GM12891 (cell line): ENCODE data around the gene DOC2B.
"Not testable (repeated sequence)": the region's sequence is repeated elsewhere in the genome, so short reads cannot be mapped to it uniquely, and the experiment has no call there.

Source experiments
- DNase-seq: peaks from one replicate; pipeline ENCODE4 v3.0.0; 2011; ENCODE audit warnings: low spot score; ENCODE audit not compliant: insufficient read length
- FAIRE-seq: peaks from 2 replicates; lab custom pipeline; 2011; peaks lifted over from hg19 to GRCh38; lab: Jason Lieb, UNC
- PAX5 ChIP-seq: IDR thresholded peaks from 2 replicates; pipeline ENCODE4 v1.6.1; 2011; ENCODE audit warnings: low read length, moderate library complexity, mild to moderate bottlenecking; ENCODE audit not compliant: insufficient read depth, severe bottlenecking
- POLR2A ChIP-seq: IDR thresholded peaks from 2 replicates; pipeline ENCODE4 v1.6.1; 2011; ENCODE audit warnings: low read depth, low read length, control low read depth
- POLR2AphosphoS5 ChIP-seq: IDR thresholded peaks from 2 replicates; pipeline ENCODE4 v1.6.1; 2011; ENCODE audit warnings: low read depth, low read length, control low read depth
- POU2F2 ChIP-seq: IDR thresholded peaks from 2 replicates; pipeline ENCODE4 v1.6.1; 2011; ENCODE audit warnings: low read depth, mild to moderate bottlenecking, control low read depth, low read length, moderate library complexity
- SPI1 ChIP-seq: IDR thresholded peaks from 2 replicates; pipeline ENCODE4 v1.6.1; 2011; ENCODE audit warnings: low read depth, low read length, control low read depth
- TAF1 ChIP-seq: IDR thresholded peaks from 2 replicates; pipeline ENCODE4 v1.6.1; 2011; ENCODE audit warnings: low read depth, low read length, control low read depth

Gene DOC2B

DNA sequence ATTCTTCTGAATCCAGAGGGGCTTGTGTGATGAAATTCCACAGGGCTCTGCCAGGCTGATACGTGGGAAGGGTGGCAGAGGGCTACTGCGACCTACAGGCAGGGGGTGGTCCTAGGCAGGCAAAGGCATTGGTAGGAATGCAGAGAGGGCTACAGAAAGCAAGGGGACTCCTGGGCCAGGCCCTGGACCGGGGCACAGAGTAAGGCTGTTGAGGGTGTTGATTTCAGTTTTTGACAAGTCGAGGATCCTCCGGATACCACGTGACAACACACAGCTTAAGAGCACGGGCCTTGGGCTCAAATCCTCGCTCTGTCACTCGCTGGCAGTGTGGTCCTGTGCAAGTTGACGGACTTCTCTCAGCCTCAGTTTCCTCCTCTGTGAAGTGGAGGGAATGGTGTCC lies 19.1 kb upstream of the DOC2B start:
- no peak for TF ChIP-seq POLR2AphosphoS5
- FAIRE-seq = no peak
- DNase-seq = no peak

DNA sequence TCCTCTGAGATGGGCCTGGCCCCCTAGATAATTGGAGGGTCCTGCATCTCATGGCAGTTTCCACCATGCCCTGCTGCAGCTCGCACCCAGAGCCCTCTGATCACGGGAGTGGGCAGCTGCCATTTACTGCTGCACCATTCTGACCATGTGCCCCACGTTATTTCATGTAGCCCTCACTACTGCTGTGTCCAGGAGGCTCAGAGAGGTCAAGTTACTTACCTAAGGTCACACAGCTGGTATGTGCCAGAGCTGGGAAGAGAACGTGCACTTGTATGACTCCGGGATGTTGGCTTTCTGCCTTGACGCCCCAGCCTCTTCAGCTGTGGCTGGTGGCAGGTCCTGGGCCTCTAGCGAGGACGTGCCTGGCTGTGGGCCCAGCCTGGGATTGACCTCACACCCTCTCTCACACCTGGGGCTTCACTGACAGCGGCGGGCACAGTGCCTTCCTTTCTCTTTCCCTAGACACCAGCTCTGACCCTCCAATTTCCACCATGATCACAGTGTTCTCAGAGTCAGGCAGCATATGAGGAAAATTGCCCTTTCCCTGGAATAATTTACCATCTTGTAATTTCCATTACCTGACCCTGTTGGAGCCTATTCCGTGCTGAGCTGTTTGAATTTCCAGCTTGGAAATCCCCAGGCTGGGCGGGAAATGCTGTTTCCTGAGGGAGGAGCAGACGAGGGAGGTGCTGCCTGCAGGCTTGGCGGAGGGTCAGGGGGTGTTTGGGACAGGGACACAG lies 18.5 kb upstream of the DOC2B start:
- TF ChIP-seq TAF1 (no peak), SPI1 (no peak)
- no peak for FAIRE-seq
- DNase-seq = no peak

DNA sequence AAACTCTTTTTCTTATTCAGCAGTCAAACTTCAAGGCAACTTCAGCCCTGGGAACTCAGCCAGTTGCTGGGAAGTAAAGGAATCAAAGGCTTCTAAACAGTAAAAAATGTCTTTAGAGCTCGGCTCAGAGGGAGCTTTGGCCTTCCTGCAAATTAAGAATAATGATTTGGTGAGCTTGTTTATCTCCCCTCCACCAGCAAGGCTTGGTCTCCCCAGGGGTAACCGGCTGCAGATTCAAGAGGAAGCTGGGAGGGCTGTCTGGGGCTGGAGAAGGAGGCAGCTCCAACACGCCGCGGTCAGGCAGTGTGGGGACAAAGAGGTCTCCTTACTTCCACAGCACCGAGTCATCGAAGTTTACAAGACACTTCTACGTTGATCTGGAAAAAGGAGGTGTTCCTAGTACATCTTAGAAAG lies 17.7 kb upstream of the DOC2B start:
- TF ChIP-seq POLR2A = no peak
- TF ChIP-seq TAF1 = no peak
- TF ChIP-seq SPI1 = no peak
- no peak for TF ChIP-seq PAX5
- TF ChIP-seq POLR2AphosphoS5 = no peak
- TF ChIP-seq POU2F2 = no peak
- DNase-seq (no peak), FAIRE-seq (no peak)

DNA sequence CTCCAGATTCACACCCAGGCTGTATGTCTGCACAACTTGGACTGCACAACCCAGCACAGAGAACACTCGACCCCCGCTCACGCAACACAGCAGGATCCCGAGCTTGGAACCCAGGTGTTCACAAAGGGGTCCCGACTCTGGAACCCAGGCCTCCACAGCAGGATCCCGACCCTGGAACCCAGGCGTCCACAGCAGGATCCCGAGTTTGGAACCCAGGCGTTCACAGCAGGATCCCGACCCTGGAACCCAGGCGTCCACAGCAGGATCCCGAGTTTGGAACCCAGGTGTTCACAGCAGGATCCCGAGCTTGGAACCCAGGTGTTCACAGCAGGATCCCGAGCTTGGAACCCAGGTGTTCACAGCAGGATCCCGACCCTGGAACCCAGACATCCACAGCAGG lies 16.8 kb upstream of the DOC2B start:
- DNase-seq = not testable (repeated sequence)
- FAIRE-seq = peak; percentile 64

DNA sequence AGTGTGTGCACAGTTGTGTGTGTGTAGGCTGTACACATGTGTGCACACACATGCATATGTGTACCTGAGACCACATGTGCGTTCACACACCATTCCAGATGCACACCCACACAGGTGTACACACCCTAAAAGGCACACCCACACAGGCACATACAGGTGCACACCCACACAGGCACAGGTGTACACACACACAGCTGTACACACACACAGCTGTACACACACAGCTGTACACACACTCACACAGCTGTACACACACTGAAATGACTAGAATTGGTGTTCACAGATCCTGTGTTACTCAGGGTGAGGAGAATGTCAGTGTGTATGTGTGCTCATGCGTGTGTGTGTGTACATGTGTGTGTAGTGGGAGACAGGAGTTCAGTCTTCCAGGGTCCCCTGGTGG lies 15.9 kb upstream of the DOC2B start:
- FAIRE-seq (no peak), DNase-seq (no peak)
- TF ChIP-seq PAX5 = no peak
- no peak for TF ChIP-seq POU2F2
- TF ChIP-seq SPI1 = no peak
- TF ChIP-seq POLR2A = no peak

DNA sequence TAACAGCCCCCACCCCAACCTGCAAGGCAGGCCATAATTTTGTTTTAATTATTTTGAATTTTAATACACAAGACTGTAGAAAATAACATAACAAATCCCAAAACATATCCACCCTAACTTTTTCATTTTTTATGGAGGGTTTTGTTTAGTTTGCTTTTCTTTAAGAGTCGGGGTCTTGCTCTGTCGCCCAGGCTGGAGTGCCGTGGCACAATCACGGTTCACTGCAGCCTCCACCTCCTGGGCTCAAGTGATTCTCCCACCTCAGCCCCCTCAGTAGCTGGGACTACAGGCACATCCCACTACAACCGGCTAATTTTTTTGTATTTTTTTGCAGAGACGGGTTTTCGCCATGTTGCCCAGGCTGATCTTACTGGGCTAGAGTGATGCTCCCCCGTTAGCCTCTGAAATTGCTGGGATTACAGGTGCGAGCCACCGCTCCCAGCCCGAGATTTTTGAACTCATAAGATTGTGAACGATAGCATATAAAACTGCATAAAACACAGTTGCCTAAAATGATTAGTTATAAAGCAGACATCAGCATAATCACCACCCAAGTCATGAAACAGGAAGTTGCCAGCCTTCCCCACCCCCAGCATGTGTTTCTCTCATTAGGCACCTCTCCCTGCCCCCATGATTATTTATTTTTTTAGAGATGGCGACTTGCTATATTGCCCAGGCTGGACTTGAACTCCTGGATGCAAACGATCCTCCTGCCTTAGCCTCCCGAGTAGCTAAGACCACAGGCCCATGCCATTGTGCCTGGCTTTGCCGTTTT lies 13.6 kb upstream of the DOC2B start:
- FAIRE-seq (no peak), DNase-seq (no peak)
- TF ChIP-seq PAX5 (no peak), POU2F2 (no peak), POLR2AphosphoS5 (no peak), TAF1 (no peak), POLR2A (no peak), SPI1 (no peak)

DNA sequence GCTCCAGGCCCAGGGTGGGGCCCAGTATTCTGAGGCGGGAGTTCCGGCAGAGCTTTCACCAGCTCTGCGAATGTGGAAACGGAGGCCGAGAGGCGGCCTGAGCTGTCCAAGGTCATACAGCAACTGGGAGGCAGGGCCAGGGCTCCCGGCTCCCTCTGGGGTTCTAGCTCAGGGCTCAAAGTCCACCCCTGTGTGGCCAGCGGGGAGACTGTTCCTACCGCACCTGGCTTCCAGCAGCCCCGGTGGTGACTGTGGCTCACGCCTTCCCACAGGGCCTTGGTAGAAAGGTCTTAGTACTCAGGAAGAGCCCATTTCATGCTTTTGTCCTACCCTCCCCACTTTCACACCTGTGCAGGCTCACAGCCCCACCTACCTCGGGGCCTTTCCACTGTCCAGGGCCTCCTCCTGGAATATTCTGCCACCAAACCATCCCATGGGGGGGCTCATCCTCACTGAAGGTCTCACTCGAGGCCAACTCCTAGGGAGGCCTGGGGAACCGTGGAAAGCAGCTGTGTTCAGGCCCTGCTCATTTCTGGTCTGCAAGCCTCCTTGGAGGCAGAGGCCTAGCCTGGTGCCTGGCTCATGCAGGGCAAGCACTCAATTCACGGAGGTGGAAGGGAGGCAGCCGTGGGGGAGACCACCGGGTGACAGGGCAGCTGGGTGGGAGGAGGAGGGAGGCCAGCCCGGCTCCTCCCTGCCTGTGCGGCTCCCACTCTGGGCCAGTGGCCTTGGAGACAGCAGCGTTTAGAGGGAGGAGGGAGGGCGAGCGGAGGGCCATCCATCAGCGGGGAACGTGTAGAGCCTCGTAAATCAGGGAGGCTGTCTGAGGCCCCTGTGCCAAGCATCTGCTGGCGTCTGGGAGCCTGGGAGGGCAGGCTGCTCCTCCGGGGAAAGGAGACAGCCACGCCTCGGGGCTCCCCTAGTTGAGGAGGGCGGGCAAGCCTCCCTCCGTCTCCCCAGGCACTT lies 12.7 kb upstream of the DOC2B start:
- FAIRE-seq (no peak), DNase-seq (no peak)
- TF ChIP-seq PAX5 = no peak
- TF ChIP-seq POLR2AphosphoS5 = no peak
- TF ChIP-seq SPI1 = no peak
- no peak for TF ChIP-seq POLR2A
- no peak for TF ChIP-seq POU2F2
- no peak for TF ChIP-seq TAF1

DNA sequence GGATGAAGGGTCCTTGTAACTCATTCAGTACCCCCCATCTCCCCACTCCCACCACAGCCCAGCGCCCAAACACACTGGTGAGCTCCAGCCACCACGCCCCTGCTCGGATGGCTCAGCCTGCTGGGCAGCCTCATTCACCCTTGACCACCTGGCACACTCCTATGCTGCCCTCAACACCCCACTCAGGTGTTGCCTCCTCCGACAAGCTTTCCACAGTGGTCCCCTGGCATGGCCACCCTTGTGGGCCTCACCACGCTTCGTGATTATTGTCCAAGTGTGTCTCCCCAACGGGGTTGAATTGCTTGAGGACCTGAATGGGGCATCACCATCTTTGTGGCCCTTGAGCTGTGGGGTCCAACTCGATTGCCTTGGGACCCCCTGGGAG lies 12.0 kb upstream of the DOC2B start:
- FAIRE-seq (no peak), DNase-seq (no peak)
- TF ChIP-seq TAF1 (no peak), PAX5 (no peak), SPI1 (no peak), POLR2AphosphoS5 (no peak), POLR2A (no peak), POU2F2 (no peak)

DNA sequence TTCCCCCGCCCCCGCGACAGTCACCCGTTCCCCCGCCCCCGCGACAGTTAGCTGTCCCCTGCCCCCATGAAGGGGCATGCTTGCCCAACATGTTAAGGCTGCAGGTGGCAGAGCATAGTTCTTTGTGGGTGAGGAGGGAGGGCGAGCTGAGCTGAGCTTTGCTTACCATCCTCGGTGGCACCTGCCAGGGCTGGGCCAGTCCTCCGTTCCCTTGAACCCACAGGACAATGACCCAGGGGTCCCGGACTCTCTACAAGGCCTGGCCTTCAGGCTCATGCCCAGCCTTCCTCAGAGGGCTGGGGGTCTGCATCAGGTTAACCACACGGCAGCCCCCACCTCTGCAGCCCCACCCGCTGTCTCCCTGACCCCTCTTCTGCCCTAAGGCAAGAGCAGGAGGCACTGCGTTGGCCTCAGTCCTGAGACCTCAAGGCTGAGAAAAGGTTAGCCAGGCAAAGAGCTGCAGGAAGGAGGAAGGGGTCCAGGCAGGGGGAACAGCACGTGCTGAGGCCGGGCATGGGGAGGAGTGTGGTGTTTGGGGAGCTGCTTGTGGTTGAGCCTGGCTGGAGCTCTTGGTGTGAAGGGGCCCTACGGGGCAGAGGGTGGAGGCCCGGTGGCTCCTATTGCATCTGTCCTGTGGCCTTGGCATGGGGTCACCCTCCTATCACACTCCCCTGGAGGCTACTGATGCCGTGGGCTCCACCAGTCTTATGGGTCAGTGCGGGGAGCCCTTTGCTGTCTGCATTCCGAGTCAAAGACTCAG lies 11.4 kb upstream of the DOC2B start:
- TF ChIP-seq SPI1 = no peak
- TF ChIP-seq POU2F2 = no peak
- no peak for TF ChIP-seq TAF1
- TF ChIP-seq PAX5 = no peak
- no peak for TF ChIP-seq POLR2AphosphoS5
- no peak for TF ChIP-seq POLR2A
- FAIRE-seq (no peak), DNase-seq (no peak)
